Measurements from ENCODE around the gene FAP.

DNA sequence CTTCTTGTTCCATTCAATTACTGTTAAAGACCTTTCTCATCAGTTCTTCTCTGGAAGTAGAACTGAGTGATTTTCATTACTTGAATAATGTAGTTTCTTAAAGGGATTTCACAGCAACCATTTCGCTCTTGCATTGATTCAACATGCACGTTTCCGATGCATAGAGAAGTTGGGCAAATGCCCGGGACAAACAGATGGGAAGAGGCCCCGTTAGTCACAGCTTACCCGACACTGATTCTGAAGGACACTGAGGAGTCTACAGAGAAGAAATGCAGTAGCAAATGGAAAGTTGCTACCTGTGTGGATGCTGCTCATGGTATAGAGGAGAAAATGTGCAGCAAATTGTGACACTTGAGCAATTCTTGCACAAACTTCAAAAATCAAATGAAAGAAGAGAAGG lies 58.9 kb downstream of the FAP start:
- TF ChIP-seq, protein P1, sequence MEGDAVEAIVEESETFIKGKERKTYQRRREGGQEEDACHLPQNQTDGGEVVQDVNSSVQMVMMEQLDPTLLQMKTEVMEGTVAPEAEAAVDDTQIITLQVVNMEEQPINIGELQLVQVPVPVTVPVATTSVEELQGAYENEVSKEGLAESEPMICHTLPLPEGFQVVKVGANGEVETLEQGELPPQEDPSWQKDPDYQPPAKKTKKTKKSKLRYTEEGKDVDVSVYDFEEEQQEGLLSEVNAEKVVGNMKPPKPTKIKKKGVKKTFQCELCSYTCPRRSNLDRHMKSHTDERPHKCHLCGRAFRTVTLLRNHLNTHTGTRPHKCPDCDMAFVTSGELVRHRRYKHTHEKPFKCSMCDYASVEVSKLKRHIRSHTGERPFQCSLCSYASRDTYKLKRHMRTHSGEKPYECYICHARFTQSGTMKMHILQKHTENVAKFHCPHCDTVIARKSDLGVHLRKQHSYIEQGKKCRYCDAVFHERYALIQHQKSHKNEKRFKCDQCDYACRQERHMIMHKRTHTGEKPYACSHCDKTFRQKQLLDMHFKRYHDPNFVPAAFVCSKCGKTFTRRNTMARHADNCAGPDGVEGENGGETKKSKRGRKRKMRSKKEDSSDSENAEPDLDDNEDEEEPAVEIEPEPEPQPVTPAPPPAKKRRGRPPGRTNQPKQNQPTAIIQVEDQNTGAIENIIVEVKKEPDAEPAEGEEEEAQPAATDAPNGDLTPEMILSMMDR (IDR thresholded peaks at IDR 0.05) = no peak
- no peak for TF ChIP-seq POLR2A (IDR thresholded peaks at IDR 0.05)

All from thyroid gland (tissue), 4 donors.